GM19238 (cell line): ENCODE data around the gene DSTYK.
A peak's percentile ranks its signal among the peaks of the same experiment; 100 is the strongest.
"Not testable (repeated sequence)": the region's sequence is repeated elsewhere in the genome, so short reads cannot be mapped to it uniquely, and the experiment has no call there.

Experiments
- DNase-seq: peaks from one replicate; pipeline ENCODE4 v3.0.0; 2011; ENCODE audit warnings: low spot score; ENCODE audit not compliant: insufficient read length

Gene DSTYK

GRCh38 chr1:205241366-205242030, 30.0 kb upstream of the DSTYK start:
- DNase-seq = no peak

- no peak for DNase-seq
Observed at GRCh38 chr1:205240569-205240968, 29.1 kb upstream of the DSTYK start.

DNA sequence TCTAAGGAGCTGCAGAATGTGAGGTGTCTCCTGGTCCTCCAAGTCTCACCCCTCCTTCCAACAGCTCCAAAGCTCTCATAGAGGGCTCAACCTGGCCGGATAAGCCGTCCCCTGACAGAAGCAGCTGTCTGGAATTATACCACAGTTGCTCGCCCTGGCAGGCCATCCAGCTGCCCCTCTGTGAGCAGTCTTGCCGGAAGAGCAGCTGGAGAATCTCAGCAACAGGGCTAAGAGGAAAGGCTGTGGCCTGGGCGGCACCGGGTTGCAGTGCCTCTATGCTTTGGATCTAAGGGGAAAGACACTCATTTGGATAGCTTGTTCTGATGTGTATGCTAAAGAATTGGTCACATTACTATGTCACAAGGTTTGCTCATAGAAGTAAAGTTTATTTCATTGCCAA, 28.6 kb upstream of the DSTYK start:
- DNase-seq = no peak

- no peak for DNase-seq
Observed at GRCh38 chr1:205239078-205239477, 27.6 kb upstream of the DSTYK start.

GRCh38 chr1:205237526-205238484, 26.3 kb upstream of the DSTYK start:
- no peak for DNase-seq

- DNase-seq = no peak
Observed at GRCh38 chr1:205236951-205237475, 25.5 kb upstream of the DSTYK start.

DNA sequence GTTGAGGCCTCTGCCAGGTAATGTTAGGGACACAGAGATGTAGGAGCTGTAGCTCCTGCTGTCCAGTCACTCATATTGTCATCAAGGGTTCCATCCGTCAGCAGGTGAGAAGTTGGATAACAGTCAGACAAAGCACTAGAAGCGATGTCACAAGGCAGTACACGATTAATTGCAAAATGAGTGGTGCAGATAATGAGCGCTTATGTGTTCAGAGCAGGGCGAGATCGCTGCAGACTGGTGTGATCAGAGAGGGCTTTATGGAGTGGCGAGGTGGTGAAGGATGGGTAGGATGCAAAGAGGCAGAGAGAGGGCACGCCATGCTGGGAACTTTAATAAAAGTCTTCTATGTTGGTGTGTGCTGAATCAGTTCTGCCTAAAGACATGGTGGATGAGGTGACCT, 25.0 kb upstream of the DSTYK start:
- no peak for DNase-seq

- DNase-seq = no peak
Observed at GRCh38 chr1:205235951-205236350, 24.4 kb upstream of the DSTYK start.

DNA sequence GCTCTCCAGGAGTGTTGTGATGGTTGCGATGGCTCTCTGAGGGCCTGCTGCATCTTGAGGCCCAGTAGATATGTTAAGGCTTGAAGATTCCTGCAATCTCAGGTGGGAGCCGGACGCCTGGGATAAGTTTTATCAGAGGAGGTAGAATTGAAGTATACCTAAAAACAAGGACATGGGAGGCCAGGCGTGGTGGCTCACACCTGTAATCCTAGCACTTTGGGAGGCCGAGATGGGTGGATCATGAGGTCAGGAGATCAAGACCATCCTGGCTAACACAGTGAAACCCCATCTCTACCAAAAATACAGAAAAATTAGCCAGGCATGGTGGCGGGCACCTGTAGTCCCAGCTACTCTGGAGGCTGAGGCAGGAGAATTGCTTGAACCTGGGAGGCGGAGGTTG, 22.5 kb upstream of the DSTYK start:
- DNase-seq = not testable (repeated sequence)

- DNase-seq = no peak
Observed at GRCh38 chr1:205232945-205233397, 21.5 kb upstream of the DSTYK start.

- DNase-seq = no peak
Observed at GRCh38 chr1:205232127-205232820, 20.8 kb upstream of the DSTYK start.

DNA sequence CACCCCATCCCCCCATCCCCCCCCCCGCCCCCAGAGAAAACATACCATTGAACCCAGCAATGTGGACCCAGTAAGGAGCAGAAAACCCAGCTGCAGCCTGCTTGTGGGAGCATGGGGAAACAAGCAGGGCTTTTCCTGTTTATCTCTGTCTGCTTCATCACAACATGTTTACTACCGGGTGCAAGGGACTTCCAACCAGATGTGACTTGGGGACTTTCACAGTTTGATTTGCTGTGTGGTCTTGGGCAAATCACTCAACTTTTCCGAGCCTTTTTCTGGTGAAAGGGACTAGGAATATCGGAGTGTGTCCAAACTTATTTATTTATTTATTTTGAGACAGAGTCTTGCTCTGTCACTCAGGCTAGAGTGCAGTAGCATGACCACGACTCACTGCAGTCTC, 19.5 kb upstream of the DSTYK start:
- no peak for DNase-seq

DNA sequence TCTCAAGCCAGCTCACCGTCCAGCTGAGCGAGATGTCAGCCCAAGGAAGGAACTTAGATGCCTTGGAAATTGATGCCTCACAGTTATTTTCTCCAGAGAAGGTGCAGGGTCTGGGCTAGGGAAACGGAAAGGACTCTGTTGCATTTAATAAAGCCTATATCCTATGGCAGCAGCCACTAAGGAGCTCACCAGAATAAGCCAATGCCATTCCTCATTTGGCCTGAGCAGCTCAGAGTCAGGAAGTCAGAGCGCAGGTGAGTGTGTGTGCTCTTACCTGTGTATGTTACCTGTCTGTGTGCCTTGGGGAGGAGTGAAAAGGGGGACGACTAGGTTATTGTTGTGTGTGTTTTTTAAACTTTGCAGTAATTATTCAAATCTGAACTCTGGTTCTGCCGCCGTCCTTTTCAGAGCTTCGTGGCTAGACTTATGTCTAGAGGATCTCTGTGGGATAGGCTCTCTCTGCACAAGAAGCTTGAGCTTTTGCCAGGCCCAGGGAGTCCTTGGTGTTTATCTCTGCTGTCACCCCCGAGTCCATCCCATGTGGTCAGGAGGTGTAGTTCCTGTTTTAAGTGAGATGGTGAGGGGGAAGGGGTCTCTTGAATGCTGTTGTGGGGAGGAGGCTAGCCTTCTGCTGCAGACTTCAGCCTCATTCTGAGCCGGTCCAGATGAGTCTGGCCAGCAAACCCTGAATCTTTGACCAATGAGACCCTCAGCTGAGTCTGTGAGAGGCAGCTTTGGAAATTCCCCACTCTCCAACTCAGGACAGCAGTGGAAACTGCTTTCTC, 18.6 kb upstream of the DSTYK start:
- no peak for DNase-seq

DNA sequence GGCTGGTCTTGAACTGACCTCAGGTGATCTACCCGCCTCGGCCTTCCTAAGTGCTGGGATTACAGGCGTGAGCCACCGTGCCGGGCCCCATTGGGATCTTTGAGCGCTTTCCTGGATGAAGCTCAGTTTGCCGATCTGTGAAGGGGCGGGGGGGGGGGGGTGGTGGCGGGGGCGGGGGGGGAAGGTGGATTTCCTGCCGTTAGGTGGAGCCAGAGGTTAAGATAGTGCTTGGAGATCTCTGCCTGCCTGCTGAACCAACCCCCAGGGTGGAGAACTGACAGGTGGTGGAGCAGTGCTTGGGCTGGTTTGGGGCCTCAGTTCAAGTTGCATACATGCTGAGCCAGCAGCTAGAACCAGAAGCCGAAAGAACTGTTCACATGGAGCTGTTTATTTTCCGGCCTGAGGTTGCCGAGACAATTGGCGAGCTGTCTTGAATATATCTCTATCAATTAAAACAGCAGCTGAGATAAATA, 17.9 kb upstream of the DSTYK start:
- peak; percentile 58 for DNase-seq

GRCh38 chr1:205228093-205228521, 16.6 kb upstream of the DSTYK start:
- DNase-seq = no peak

- peak; percentile 75 for DNase-seq
Observed at GRCh38 chr1:205227584-205228013, 16.1 kb upstream of the DSTYK start, which contains the start of gene TMCC2. Gene TMCC2, plus strand, starts transcription at chr1:205227946. Its CDS starts 619 bp downstream, at chr1:205228565.

- no peak for DNase-seq
Observed at GRCh38 chr1:205226868-205227583, 15.5 kb upstream of the DSTYK start.

GRCh38 chr1:205225901-205226765, 14.6 kb upstream of the DSTYK start:
- DNase-seq = no peak

- no peak for DNase-seq
Observed at GRCh38 chr1:205224736-205225135, 13.2 kb upstream of the DSTYK start.
